CD4-positive, alpha-beta memory T cell (primary cell): ENCODE measurements around the gene HOXB4. TPM values are rescaled to one million over a fixed set of nuclear protein-coding genes. Genes with fewer than 3 reads are reported as not detected.

Experiments
- CTCF ChIA-PET: fragments of 350-600 bp; sonication (Branson Sonifier 250); formaldehyde crosslinking; loops from one replicate; lab custom pipeline; 2021; ENCODE audit warnings: inconsistent platforms; ENCODE audit not compliant: partially characterized antibody; lab: Charles Lee
- POLR2A ChIA-PET: fragments of 350-600 bp; sonication (Branson Sonifier 250); formaldehyde crosslinking; loops from one replicate; lab custom pipeline; 2021; ENCODE audit not compliant: partially characterized antibody; lab: Charles Lee
- DNase-seq, 5 donors: peaks; one replicate each; pipeline versions ENCODE4 v3.0.0 to v3.0.0-alpha.2; 2020 to 2022; ENCODE audit warnings: mixed read lengths in 1 of 5
- H3K27ac ChIP-seq: one replicate; pipeline ENCODE4 v1.7.0; 2013; ENCODE audit warnings: low read depth, low read length
- H3K27me3 ChIP-seq: 2 replicates; pipeline ENCODE4 v1.7.0; 2013; ENCODE audit warnings: mild to moderate bottlenecking, low read length, moderate library complexity; ENCODE audit not compliant: insufficient read depth
- H3K36me3 ChIP-seq: 2 replicates; pipeline ENCODE4 v1.7.0; 2013; ENCODE audit warnings: mild to moderate bottlenecking, low read length, moderate library complexity; ENCODE audit not compliant: insufficient read depth
- H3K4me1 ChIP-seq: 2 replicates; pipeline ENCODE4 v1.7.0; 2013; ENCODE audit warnings: mild to moderate bottlenecking, low read length, moderate library complexity; ENCODE audit not compliant: insufficient read depth
- H3K4me3 ChIP-seq, 2 donors: one replicate each; pipeline ENCODE4 v1.7.0; 2013; ENCODE audit warnings: low read length in 2 of 2, mild to moderate bottlenecking in 1 of 2
- H3K9me3 ChIP-seq, 2 donors: one replicate each; pipeline ENCODE4 v1.7.0; 2013; ENCODE audit warnings: low read length in 2 of 2, control low read depth in 1 of 2; ENCODE audit not compliant: control insufficient read depth in 1 of 2
- H3K27ac Mint-ChIP-seq, 7 donors: one replicate each; pipeline ENCODE4 v1.8.0; 2020 to 2021; ENCODE audit warnings: mixed read lengths in 7 of 7, mild to moderate bottlenecking in 6 of 7, inconsistent platforms in 3 of 7, moderate library complexity in 3 of 7
- H3K27me3 Mint-ChIP-seq, 2 donors: one replicate each; pipeline ENCODE4 v1.8.0; 2020 to 2021; ENCODE audit warnings: mixed read lengths in 2 of 2
- H3K36me3 Mint-ChIP-seq, 2 donors: one replicate each; pipeline ENCODE4 v1.8.0; 2020 to 2021; ENCODE audit warnings: mixed read lengths in 2 of 2, inconsistent platforms in 1 of 2, mild to moderate bottlenecking in 1 of 2
- H3K4me1 Mint-ChIP-seq, 4 donors: one replicate each; pipeline ENCODE4 v1.8.0; 2020 to 2021; ENCODE audit warnings: mixed read lengths in 4 of 4, mild to moderate bottlenecking in 1 of 4
- H3K4me3 Mint-ChIP-seq, 8 donors: one replicate each; pipeline ENCODE4 v1.8.0; 2020 to 2021; ENCODE audit warnings: mixed read lengths in 8 of 8, mild to moderate bottlenecking in 7 of 8, moderate library complexity in 6 of 8, inconsistent platforms in 3 of 8
- H3K9me3 Mint-ChIP-seq, 8 donors: one replicate each; pipeline ENCODE4 v1.8.0; 2020 to 2021; ENCODE audit warnings: mixed read lengths in 8 of 8, mild to moderate bottlenecking in 5 of 8, inconsistent platforms in 3 of 8, moderate library complexity in 1 of 8
- intact Hi-C: fragments of 100-400 bp; cut with micrococcal nuclease; formaldehyde crosslinking; loops from one replicate; pipeline ENCODE4 v1.15.1; 2023
- polyA plus RNA-seq, 2 donors: library from polyadenylated mRNA; unstranded; fragments of 300-500 nt; fragmentation: Illumina TruSeq; gene quantifications; one replicate each; pipeline ENCODE4 v1.2.3, GENCODE V29; 2021
- total RNA-seq, 2 experiments: library from RNA; stranded (reverse); gene quantifications; one replicate each; pipeline ENCODE4 v1.2.3, GENCODE V29; 2021

Gene HOXB4
- total and polyA plus RNA-seq, 4 experiments from 2014 or later, result 0.11 to 4.5 (median 1.6) TPM

GRCh38 chr17:48589831-48590606 lies 11.9 kb upstream of the HOXB4 start, which contains the start of gene HOXB3:
Gene HOXB3, minus strand, starts transcription at chr17:48590241. Its CDS starts 37,767 bp downstream, at chr17:48552474.
- H3K36me3 Mint-ChIP-seq, result peaks cover 0 to 5% of the 10 kb centered on the region in 2 donors
- Histone ChIP-seq H3K36me3 (no peaks in the 10 kb centered on the region), H3K27ac (no peak within 1 kb of the TSS), H3K9me3 (no peaks in the 10 kb centered on the region), H3K27me3 (peaks cover 38% of the 10 kb centered on the region), H3K4me3 (no peak within 1 kb of the TSS), H3K4me1 (peaks cover 33% of the 10 kb centered on the region)
- no peak for DNase-seq
- H3K27me3 Mint-ChIP-seq, result peaks cover 42 to 67% of the 10 kb centered on the region in 2 donors
- intact Hi-C loops, result loop anchor here (5.0 kb wide), 1 partner anchor 563 kb away; no protein-coding TSS in a partner anchor
- no peak within 1 kb of the TSS for H3K27ac Mint-ChIP-seq
- H3K4me3 Mint-ChIP-seq, result peak within 1 kb of the TSS in 1 of 8 donors; percentile 59
- POLR2A ChIA-PET, result no interaction called here
- H3K9me3 Mint-ChIP-seq, result peaks cover 0 to 2% (median 0%) of the 10 kb centered on the region in 8 donors
- CTCF ChIA-PET, result interaction anchor here (1.3 to 6.0 kb wide), 7 partner anchors 98 to 281 kb away, joined by 3 to 59 read pairs (median 7); no protein-coding TSS in a partner anchor
- H3K4me1 Mint-ChIP-seq, result peaks cover 17 to 46% (median 35%) of the 10 kb centered on the region in 4 donors

- Mint-ChIP-seq H3K27ac (no peak overlapping the region), H3K36me3 (peaks cover 0 to 5% of the 10 kb centered on the region in 2 donors), H3K4me1 (peaks cover 18 to 49% (median 38%) of the 10 kb centered on the region in 4 donors), H3K4me3 (no peak overlapping the region), H3K27me3 (peaks cover 44 to 68% of the 10 kb centered on the region in 2 donors), H3K9me3 (peaks cover 0 to 2% (median 0%) of the 10 kb centered on the region in 8 donors)
- no peak overlapping the region for H3K4me3 ChIP-seq
- peaks cover 36% of the 10 kb centered on the region for H3K27me3 ChIP-seq
- H3K27ac ChIP-seq, result no peak overlapping the region
- no peaks in the 10 kb centered on the region for H3K9me3 ChIP-seq
- intact Hi-C loops, result no loop called here
- peaks cover 36% of the 10 kb centered on the region for H3K4me1 ChIP-seq
- no peak for DNase-seq
- ChIA-PET CTCF (interaction anchor here (1.4 to 2.6 kb wide), 4 partner anchors 100 to 281 kb away, joined by 4 to 11 read pairs (median 6); no protein-coding TSS in a partner anchor), POLR2A (no interaction called here)
- no peaks in the 10 kb centered on the region for H3K36me3 ChIP-seq
Measured at GRCh38 chr17:48589060-48589830, 11.1 kb upstream of the HOXB4 start.

- H3K36me3 Mint-ChIP-seq, result peaks cover 0 to 5% of the 10 kb centered on the region in 2 donors
- peaks cover 47 to 69% of the 10 kb centered on the region in 2 donors for H3K27me3 Mint-ChIP-seq
- H3K4me1 Mint-ChIP-seq, result peaks cover 18 to 47% (median 34%) of the 10 kb centered on the region in 4 donors
- H3K27ac ChIP-seq, result no peak overlapping the region
- H3K27ac Mint-ChIP-seq, result no peak overlapping the region
- peak overlapping the region in 1 of 8 donors; percentile 50 for H3K4me3 Mint-ChIP-seq
- POLR2A ChIA-PET, result interaction anchor here (1.4 kb wide), 1 partner anchor 88 kb away, joined by 3 read pairs; no protein-coding TSS in a partner anchor
- no peak for DNase-seq
- H3K9me3 Mint-ChIP-seq, result peaks cover 0 to 2% (median 0%) of the 10 kb centered on the region in 8 donors
- H3K4me1 ChIP-seq, result peaks cover 34% of the 10 kb centered on the region
- no peak overlapping the region for H3K4me3 ChIP-seq
- H3K36me3 ChIP-seq, result no peaks in the 10 kb centered on the region
- H3K9me3 ChIP-seq, result no peaks in the 10 kb centered on the region
- peaks cover 36% of the 10 kb centered on the region for H3K27me3 ChIP-seq
- CTCF ChIA-PET, result interaction anchor here (1.0 to 2.6 kb wide), 6 partner anchors 99 to 280 kb away, joined by 3 to 11 read pairs (median 4); no protein-coding TSS in a partner anchor
- intact Hi-C loops, result no loop called here
Measured at GRCh38 chr17:48588528-48588927, 10.4 kb upstream of the HOXB4 start.

- no peak overlapping the region for H3K4me3 ChIP-seq
- CTCF ChIA-PET, result interaction anchor here (0.8 to 2.6 kb wide), 9 partner anchors 99 to 563 kb away, joined by 3 to 11 read pairs (median 4); no protein-coding TSS in a partner anchor
- no peak for DNase-seq
- intact Hi-C loops, result no loop called here
- H3K27ac Mint-ChIP-seq, result peak overlapping the region in 1 of 7 donors; percentile 2
- peaks cover 49 to 69% of the 10 kb centered on the region in 2 donors for H3K27me3 Mint-ChIP-seq
- H3K9me3 Mint-ChIP-seq, result peaks cover 0 to 2% (median 0%) of the 10 kb centered on the region in 8 donors
- H3K27me3 ChIP-seq, result peaks cover 32% of the 10 kb centered on the region
- H3K36me3 Mint-ChIP-seq, result peaks cover 0 to 5% of the 10 kb centered on the region in 2 donors
- H3K9me3 ChIP-seq, result no peaks in the 10 kb centered on the region
- POLR2A ChIA-PET, result interaction anchor here (1.4 to 2.3 kb wide), 2 partner anchors 87 to 254 kb away, joined by 3 to 6 read pairs; no protein-coding TSS in a partner anchor
- H3K4me1 ChIP-seq, result peaks cover 29% of the 10 kb centered on the region
- H3K4me3 Mint-ChIP-seq, result no peak overlapping the region
- no peaks in the 10 kb centered on the region for H3K36me3 ChIP-seq
- no peak overlapping the region for H3K27ac ChIP-seq
- H3K4me1 Mint-ChIP-seq, result peaks cover 16 to 42% (median 32%) of the 10 kb centered on the region in 4 donors
Measured at GRCh38 chr17:48588074-48588415, 9.9 kb upstream of the HOXB4 start.

- H3K4me3 Mint-ChIP-seq, result peak overlapping the region in 5 of 8 donors; percentile 29 to 61 (median 36)
- H3K27ac Mint-ChIP-seq, result peak overlapping the region in 2 of 7 donors; percentile 2 to 55
- peaks cover 50 to 69% of the 10 kb centered on the region in 2 donors for H3K27me3 Mint-ChIP-seq
Measured at GRCh38 chr17:48587276-48588073, 9.3 kb upstream of the HOXB4 start.

More at GRCh38 chr17:48587276-48588073, 9.3 kb upstream of the HOXB4 start:
- Histone ChIP-seq H3K4me1 (peaks cover 27% of the 10 kb centered on the region), H3K27me3 (peaks cover 29% of the 10 kb centered on the region), H3K36me3 (no peaks in the 10 kb centered on the region), H3K27ac (no peak overlapping the region), H3K4me3 (no peak overlapping the region), H3K9me3 (no peaks in the 10 kb centered on the region)
- CTCF ChIA-PET, result interaction anchor here (0.8 to 2.6 kb wide), 10 partner anchors 26 to 562 kb away, joined by 3 to 11 read pairs (median 4); no protein-coding TSS in a partner anchor
- H3K36me3 Mint-ChIP-seq, result peaks cover 0 to 5% of the 10 kb centered on the region in 2 donors
- POLR2A ChIA-PET, result interaction anchor here (1.2 to 2.3 kb wide), 4 partner anchors 9 to 253 kb away, joined by 3 to 6 read pairs (median 4); partner anchors contain the start of gene HOXB4
- DNase-seq, result no peak
- peaks cover 10 to 41% (median 29%) of the 10 kb centered on the region in 4 donors for H3K4me1 Mint-ChIP-seq
- intact Hi-C loops, result no loop called here
- H3K9me3 Mint-ChIP-seq, result peaks cover 0 to 2% (median 0%) of the 10 kb centered on the region in 8 donors
